NCI-H2171 treated with DMSO at 0.1 percent for 48 hours (cell line): ENCODE measurements around the gene ZFAND4.
"Not testable (repeated sequence)": the region's sequence is repeated elsewhere in the genome, so short reads cannot be mapped to it uniquely, and the experiment has no call there.

Experiments used
- DNase-seq: peaks from one replicate; lab custom pipeline; 2025; lab: John Stamatoyannopoulos, UW

Gene ZFAND4

DNA sequence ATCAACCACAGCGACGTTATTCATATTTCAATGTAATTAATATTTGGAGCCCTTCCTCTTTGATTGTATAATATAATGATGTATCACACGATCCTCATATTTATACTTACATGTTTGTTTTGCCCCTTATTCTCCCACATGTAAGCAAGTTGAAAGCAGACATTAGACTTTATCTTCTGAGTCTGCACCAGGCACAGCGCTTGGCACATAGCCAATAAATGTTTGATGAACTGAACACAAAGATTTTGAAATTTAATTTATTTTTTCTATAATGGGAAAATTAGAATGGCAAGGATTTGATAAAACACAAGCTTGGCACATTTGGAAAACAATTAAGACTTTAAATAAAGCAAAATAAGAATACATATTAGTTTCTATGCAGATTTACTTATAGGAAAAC lies 31.6 kb downstream of the ZFAND4 start:
- DNase-seq: no peak

DNA sequence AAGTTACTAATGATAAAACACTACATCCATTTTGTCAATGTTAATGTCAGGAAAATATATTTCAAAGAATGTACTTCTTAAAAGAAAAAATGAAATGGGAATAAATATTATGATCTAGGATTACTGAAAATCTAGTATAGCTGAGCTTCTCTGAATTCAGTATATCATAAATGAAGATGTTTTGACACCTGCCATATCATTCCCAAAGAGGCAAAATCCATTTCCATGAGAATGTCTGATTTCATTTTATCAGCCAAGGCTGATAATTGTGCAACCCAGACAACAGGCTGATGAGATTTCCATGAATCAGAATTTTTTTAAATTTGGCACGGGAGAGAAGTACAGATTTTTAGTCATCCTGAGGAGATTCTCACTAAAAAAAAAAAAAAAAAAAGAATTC lies 32.5 kb downstream of the ZFAND4 start:
- no peak for DNase-seq

DNA sequence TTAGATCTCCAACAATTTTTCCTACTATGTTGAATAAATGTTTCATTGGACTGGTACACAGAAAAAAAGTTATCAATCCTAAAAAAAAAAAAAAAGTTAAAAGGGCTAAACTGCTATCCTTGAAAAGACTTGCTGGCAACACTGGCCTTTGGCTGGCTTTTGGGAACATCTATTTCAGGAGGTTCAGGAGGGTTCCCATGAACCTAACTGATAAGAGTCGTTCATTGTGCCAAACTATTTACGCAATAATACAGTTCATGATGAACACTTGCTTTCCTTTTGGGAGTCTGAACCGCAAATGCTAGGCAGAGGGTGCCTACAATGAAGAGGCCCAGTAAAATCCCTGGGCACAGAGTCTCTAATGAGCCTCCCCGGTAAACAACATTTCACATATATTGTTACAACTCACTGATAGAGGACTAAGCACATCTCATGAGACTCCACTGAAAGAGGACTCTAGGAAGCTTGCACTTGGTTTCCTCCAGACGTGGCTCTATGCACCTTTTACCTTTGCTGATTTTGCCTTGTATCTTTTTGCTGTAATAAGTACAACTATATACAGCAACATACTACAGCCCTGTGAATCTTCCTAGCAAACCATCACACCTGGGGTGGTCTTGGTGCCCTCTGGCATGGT lies 45.0 kb downstream of the ZFAND4 start:
- DNase-seq: no peak

DNA sequence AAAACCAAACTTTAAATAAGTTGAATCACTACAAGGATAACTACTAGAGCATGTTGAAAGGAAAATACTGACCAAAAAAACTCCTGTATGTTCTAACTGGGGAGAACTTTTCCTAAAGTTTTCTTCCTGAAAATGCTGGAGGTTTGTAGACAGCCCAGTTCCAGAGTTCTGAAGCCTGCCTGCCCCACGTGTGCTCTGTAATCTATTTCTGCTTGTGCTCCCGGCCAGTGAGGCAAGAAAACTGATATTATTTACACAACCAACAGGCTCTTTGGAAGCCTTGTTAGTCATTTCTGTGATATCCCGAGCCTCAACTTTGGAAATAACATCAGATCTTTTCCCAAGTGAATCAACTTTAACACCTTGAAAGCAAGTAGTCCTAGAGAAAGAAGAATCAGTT lies 46.7 kb downstream of the ZFAND4 start:
- DNase-seq: no peak

DNA sequence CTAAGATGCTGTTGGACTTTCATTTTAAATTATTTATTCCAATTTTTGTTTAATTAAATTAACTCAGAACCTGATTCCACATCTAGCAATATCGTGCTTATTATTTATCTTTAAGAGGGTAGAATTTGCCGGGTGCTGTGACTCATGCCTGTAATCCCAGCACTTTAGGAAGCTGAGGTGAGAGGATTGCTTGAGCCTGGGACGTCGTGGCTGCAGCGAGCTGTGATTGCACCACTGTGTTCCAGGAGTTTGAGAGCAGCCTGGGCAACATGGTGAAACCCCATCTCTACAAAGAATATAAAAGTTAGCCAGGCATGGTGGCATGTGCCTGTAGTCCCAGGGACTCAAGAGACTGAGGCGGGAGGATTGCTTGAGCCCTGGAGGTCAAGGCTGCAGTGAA lies 47.8 kb downstream of the ZFAND4 start:
- DNase-seq: no peak

DNA sequence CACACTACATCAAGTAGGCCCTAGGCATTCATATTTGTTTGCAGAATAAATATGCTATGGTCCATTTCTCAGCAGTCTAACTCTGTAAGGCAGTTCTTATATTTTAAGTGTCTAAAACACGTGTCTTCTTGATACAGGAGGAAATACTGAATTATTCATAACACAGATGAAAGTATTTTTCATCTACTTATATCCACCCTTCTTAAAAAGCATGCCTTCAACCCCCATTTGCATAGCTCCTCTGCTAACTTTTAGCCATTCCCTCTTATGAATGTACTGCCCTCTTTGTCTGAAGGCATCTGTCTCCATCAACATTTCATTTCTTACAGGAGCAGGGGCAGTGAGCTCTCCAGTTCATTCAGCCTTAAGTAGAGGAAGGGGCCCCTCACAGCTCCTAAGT lies 57.7 kb downstream of the ZFAND4 start:
- no peak for DNase-seq

DNA sequence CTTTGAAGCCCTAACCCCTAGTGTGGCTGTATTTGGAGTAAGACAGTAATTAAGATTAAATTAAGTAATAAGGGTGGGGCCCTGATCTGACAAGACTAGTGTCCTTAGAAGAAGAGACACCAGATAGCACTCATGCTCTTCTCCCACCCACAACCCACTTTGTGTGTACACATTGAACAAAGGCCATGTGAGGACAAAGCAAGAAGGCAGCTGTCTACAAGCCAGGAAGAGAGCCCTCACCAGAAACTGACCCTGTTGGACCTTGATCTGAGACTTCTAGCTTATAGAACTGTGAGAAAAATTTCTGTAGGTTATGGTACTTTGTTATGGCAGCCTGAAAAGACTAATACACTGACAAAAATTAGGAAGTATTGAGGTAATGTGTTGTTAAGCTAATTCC lies 59.8 kb downstream of the ZFAND4 start:
- DNase-seq: no peak

DNA sequence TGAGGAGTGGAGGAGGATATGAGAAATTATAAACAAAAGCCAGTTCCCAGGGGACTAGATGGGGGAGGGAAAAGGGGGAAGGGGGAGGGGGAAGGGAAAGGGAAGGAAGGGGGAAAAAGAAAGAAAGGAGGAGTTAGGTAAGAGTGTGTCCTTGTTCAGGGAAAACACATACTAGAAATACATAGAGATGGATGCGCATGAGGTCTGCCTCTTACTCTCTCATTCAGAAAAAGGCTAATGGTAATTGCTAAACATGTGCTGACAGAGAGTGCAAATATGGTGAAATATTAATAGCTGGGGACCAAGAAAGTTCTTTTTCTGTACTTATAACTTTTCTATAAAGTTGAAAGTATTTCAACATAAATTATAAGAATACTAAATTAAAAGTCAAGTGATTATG lies 64.5 kb downstream of the ZFAND4 start:
- DNase-seq: no peak

DNA sequence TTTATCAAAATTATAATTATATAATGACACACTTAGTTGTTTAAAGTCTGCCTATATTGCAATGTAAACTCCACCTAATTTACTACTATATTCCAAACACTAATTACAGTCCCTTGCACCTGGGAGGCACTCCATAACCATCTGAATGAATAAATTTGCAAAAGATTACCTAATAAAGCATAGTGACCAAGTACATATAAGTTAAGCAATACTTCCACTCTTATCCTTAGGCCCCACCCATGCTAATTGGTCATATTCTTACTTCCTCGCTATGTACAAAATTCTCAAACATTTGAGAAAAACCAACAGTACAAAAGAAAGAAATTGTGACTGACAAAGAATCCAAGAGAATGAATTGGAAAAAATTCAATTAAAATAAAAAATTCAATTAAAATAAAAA lies 65.3 kb downstream of the ZFAND4 start:
- DNase-seq: no peak

DNA sequence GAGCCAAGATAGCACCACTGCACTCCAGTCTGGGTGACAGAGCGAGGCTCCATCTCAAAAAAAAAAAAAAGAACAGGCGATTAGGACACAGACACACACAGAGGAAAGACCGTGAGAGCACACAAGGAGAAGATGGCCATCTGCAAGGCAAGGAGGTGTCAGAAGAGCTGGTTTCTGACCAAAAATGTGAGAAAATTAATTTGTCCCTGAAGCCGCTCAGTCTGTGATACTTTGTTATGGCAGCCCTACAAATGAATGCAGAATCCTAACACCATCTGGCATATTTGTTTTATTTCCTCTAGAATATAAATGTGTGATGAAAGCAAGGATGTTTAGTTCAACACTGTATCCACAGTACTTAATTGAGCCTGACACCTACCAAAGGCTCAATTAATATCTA lies 69.7 kb downstream of the ZFAND4 start:
- no peak for DNase-seq

DNA sequence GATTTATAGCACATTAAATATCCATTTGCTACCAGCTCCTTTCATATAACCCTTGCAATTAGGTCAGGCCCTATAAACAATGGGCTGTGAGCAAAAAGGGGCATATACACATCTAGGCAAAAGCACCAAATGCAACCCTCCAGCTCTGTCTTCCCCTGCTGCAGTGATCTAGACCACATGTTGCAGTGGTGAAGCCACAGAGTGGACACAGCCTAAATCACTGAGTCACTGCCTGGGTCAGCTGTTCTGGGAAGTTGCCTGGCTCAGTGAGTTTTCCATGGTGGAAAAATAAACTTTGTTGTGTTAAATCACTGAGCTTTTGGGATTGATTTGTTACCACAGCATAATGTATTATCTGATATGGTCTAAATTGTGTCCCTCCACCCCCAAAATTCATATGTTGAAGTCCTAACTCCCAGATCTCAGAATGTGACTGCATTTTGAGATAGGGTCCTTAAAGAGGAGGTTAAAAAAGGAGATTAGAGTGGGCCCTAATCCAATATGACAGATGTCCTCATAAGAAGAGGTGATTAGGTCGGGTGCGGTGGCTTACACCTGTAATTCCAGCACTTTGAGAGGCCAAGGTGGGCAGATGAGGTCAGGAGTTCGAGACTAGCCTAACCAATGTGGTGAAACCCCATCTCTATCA lies 70.4 kb downstream of the ZFAND4 start:
- no peak for DNase-seq

DNA sequence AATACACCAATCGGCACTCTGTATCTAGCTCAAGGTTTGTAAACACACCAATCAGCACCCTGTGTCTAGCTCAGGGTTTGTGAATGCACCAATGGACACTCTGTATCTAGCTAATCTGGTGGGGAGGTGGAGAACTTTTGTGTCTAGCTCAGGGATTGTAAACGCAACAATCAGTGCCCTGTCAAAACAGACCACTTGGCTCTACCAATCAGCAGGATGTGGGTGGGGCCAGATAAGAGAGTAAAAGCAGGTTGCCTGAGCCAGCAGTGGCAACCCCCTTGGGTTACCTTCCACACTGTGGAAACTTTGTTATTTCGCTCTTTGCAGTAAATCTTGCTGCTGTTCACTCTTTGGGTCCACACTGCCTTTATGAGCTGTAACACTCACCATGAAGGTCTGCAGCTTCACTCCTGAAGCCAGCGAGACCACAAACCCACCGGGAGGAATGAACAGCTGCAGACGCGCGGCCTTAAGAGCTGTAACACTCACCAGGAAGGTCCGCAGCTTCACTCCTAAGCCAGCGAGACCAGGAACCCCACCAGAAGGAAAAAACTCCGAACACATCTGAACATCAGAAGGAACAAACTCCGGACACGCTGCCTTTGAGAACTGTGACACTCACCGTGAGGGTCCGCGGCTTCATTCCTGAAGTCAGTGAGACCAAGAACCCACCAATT lies 71.2 kb downstream of the ZFAND4 start:
- DNase-seq: not testable (repeated sequence)

DNA sequence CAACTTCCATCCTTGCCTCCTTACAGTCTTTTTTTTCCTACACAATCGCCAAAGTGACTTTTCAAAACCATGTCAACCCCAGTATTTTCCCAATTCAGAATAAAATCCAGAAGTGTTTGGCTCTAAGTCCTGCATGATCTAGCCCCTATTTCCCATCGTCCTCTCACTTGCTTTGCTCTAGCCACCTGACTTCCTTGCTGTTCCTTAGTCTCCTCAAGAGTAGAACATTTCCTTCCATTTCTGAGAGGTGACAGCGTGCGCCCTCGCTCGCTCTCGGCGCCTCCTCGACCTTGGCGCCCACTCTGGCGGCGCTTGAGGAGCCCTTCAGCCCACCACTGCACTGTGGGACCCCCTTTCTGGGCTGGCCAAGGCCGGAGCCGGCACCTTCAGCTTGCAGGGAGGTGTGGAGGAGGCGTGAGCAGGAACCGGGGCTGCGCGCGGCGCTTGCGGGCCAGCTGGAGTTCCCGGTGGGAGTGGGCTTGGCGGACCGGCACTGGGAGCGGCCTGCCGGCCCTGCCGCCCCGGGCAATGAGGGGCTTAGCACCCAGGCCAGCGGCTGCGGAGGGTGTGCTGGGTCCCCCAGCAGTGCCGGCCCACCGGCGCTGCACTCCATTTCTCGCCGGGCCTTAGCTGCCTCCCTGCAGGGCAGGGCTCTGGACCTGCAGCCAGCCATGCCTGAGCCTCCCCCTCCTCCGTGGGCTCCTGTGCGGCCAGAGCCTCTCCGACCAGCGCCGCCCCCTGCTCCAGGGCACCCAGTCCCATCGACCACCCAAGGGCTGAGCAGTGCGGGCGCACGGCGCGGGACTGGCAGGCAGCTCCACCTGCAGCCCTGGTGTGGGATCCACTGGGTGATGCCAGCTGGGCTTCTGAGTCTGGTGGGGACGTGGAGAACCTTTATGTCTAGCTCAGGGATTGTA lies 72.0 kb downstream of the ZFAND4 start:
- not testable (repeated sequence) for DNase-seq

DNA sequence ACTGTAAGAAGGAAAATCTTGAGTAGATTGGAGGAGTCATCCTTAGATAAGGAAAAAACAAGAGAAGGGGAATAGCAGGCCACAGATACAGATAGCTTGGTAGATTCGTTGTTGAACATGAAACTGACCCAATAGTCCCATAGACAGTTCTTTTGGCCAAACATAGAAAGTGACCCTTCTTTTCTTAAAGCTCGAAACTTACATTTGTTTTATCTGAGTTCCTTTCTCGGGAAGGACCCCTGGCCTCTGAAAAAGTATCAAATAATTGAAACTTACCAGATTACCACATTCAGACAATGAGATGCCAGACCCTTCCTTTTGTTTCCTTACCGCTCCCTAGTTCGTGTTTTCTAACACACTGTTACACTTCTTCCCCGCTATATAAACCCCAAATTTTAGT lies 72.9 kb downstream of the ZFAND4 start:
- DNase-seq: no peak

DNA sequence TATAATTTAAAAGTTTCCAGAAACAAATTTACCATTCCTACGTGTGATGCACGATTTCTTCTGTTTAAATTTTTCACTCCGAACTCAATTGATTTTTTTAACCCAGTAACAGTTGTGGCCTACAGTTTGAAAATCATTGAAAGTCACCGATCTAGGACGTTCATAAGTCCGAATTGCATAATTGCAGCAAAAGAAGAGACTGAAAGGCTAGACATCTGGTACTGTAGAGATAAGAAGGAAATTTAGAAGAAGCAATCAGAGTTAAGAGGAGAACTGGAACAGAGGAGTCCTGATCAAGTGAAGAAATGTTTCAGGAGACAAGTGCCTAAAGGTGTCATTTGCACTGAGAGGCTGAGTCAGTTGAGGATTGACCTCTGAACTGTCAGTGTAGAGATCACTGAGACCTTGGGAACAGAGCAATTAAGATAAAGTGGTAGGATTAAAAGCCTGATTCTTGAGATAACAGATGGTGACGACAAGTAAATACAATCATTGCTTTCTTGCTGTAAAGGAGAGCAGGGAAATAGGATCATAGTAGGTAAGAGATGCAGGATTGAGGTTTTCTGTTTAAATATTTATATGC lies 73.5 kb downstream of the ZFAND4 start:
- DNase-seq: no peak

DNA sequence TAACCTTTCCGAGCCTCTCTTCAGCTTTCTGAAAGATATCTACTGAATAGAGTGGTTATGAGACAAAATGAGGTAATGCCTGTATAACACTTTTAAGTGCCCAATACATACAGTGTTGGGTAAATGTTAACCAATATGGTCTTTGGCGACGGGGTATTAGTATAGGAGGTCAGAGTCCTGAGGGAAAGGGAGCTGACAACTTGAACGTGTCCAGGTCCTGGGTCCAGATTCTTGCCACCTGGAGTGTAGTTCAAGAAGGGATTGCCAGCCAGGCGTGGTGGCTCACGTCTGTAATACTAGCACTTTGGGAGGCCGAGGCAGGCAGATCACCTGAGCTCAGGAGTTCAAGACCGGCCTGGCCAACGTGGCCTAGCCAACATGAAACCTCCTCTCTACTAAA lies 76.0 kb downstream of the ZFAND4 start:
- DNase-seq: no peak

DNA sequence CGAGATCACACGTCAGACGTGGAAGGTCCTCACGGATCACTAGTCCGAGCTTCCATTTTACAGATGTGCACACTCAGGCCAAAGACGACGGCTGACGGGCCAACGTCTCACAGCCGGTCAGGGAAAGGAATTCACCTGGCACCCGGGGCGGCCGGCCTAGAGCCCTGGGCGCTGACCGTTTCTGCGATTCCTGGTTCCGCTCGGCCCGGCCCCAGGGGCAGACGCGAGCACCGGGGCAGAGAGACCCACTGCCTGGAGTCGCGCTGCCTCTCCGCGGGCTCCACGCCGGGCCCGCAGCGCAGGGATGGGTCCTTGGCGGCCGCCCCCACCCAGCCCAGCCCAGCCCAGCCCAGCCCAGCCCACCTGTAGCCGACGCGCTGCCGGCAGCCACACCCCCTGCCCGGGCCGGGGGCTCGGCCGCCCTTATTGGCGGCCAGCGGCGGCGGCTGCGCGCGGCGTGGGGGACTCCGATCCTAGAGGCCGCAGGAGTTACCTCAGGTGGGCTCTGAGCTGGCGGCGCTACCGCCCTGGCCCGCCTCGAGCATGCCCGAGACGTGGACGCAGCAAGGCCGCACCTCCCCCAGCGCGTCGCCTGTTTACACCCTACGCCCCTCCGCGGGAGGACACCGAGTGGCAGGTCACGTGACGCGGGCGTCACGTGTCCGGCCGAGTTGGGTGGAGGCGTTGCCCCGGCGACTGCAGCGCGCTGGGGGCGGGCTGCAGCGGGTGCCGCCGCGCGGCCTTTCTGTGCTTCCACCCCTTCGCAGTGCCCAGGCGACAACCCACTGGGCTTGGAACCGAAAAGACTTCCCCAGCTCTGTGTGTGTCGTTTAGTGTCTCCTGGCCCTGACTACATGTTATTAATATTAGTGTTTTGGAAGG lies 78.1 kb downstream of the ZFAND4 start:
- DNase-seq: peak; percentile 74

DNA sequence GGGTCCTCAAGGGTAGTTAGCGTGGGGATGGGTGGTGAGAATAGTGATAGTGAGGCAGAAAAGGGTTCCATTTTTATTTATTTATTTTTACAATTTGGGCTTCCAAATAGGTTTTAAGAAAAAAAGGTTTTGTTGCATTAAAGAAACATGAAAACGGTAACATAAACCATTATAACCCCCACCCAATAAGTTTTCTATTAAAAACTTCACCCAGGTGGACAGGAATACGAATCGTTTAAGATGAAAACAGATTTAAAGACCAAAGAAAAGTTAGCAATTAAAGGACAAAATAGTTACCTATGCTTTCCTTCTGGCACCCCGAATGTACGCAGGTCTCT lies 78.7 kb downstream of the ZFAND4 start:
- no peak for DNase-seq

DNA sequence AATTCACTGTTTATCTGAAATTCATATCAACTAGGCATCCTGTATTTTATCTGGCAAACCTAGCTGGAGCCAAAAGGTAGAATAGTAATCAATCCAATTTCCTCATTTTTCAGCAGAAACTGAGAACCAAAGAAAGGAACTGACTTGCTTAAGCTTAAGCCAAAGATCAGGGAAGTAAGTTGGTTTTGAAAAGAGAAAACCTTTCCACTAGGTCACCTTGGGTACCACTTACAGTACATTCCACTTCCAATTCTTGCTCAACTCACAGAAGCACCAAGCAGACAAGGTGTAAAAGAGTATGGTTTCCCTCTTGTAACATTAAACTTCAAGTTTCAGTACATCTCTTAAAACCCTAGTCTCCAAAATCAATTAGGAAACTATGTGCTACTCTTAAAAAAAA lies 79.6 kb downstream of the ZFAND4 start:
- no peak for DNase-seq

DNA sequence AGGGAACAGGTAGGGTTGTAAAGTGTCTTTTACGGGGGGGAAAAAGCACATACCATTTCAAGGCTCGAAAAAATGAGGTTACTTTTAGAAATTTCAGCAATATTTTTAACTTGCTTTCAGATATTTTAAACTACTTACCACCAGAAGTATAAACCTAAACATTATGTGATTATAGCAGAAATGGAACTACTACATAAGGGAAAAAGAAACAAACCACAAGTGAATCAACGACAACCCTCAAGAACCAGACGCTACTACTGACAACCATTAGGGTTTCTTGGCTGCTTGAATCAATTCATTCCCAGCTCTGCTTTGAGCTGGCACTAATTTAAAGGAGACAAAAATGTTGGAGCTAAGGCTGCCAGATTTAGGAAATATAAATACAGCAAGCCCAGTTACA lies 80.1 kb downstream of the ZFAND4 start:
- no peak for DNase-seq

DNA sequence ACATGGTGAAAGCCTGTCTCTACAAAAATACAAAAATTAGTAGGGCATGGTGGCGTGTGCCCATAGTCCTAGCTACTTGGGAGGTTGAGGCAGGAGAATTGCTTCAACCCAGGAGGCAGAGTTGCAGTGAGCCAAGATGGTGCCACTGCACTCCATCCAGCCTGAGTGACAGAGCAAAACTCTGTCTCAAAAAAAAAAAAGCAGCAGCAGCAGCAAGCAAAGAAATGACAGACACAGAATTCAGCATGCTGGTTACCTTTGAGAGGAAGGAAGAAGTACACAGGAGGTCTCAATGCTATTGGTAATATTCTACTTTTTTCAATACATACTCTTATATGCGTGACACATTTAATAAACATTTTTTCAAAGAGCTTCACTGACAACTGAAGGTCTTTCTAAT lies 81.3 kb downstream of the ZFAND4 start:
- no peak for DNase-seq
